GM19324 (cell line): ENCODE measurements around the gene NPAS3.
A peak's percentile ranks its signal among the peaks of the same experiment; 100 is the strongest.

Experiments used
- ATAC-seq: cut with Tn5 transposase; IDR thresholded peaks from one replicate; pipeline ENCODE4 v1.9.1; 2021; ENCODE audit warnings: mild to moderate bottlenecking, moderate library complexity; ENCODE audit not compliant: unreplicated experiment, low FRiP score

Gene NPAS3

DNA sequence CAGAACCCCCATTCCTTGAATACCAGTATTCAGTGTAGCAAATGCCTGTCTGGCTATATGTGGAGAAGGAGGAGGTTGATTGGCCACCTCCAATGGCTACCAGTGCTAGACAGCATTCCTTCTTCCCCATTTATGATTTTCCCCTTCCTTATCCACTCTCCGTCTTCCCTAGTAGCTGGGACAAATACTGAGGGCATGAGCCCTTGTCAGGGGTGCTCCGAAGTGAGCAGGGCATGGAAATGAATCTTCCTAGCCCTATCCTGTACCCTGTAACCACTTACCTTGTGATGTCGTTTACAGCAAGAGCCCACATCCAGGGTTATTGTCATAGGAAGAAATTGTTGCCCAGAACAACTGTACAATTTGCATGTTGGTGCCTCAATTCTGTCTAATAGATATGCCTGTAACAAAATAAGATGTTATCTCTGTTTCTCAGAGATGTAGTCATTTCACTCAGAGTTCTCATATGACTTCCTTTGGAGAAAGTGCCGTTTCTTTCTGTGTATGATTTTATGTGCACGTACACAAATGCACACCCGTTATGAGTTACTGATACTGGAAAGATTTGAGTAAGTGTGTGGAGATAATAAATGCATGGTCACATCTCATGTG lies 588.5 kb downstream of the NPAS3 start:
- ATAC-seq: no peak

GRCh38 chr14:33528655-33529054 lies 590.0 kb downstream of the NPAS3 start:
- no peak for ATAC-seq

DNA sequence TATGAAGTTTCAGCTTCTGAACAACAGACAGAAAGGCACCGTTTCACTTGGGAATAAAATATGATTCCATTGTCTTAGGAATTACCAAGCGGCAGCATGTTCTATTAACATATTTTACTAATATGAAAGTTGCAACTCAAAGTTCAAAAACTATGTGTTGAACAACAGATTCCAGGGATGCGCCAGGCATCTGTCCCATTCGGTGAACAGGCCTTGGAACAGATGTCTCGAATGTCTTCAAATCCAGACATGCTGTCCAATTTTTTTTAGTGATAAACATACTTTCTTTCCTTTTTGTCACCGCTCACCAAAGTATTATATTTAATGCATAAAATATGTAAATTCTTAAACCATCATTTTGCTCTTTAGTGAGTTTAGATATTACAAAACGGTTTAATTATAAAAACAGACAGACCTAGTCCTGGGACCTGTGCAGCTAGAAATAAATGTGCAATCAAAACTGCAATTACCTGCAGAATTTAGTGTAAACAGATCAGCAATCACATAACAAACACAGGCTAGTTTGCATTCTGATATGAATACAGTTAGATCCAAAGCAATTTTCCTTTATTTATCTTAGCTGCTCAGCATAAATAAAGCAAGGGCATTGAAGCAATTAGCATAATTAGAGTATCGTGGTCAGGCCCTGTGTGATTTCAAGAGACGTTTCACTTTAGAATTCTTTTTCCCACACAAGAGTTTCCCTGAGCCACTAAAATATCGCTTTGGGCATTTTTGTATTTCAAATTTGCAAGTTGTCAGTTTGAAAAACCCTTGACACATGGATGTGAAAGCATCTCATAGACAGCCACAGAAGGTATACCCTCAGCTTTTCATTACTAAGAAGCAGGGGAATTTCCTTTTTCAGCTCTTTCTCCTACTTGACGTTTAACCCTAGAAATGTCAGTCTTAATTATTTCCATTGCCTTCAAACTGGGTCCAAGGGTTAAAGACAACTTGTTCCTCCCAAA lies 591.4 kb downstream of the NPAS3 start:
- ATAC-seq: no peak

- no peak for ATAC-seq
Measured at GRCh38 chr14:33532553-33532952, 593.9 kb downstream of the NPAS3 start.

DNA sequence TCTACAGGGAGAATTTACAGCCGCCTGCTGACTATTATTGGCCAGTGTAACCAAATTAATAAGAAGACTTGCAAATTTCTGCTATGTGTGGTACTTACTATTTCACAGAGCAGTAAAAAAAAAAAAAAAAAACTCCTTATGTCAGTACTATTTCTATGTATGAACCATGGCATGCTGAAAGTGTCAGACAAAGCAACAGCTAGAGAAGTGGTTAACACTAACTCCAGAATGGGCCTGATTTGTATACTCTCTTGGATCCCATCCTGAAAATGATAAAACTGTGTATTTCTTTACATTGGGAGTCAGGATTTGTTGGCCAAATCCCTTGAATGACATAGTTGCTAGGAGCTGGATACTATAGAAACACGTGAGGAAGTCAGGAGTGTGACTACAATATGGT lies 595.4 kb downstream of the NPAS3 start:
- no peak for ATAC-seq

GRCh38 chr14:33534632-33535031 lies 596.0 kb downstream of the NPAS3 start:
- no peak for ATAC-seq

- ATAC-seq: no peak
Measured at GRCh38 chr14:33539918-33540357, 601.3 kb downstream of the NPAS3 start.

GRCh38 chr14:33541171-33541570 lies 602.5 kb downstream of the NPAS3 start:
- ATAC-seq: no peak

GRCh38 chr14:33542338-33543287 lies 603.9 kb downstream of the NPAS3 start:
- peak; percentile 56 for ATAC-seq

GRCh38 chr14:33545696-33546095 lies 607.0 kb downstream of the NPAS3 start:
- ATAC-seq: no peak

GRCh38 chr14:33548606-33549005 lies 609.9 kb downstream of the NPAS3 start:
- ATAC-seq: no peak

DNA sequence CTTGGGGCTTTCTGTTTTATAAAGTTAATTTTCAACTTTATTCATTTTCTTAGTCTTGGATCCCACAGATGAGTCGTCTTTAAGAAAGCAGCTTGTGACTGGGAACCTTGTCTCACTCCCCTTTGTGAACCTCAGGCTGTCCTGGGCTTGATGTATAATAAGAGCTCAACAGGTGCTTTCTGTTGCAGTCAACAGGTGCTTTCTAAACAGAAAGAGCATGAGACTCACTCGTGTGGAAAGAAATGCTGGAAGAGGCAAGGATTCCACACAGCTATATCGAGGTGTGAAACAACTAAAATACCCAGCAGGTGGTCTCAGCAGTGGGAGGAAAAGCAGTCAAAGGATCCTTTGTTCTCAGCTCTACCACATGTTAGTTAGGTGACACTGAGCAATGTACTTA lies 613.3 kb downstream of the NPAS3 start:
- no peak for ATAC-seq

DNA sequence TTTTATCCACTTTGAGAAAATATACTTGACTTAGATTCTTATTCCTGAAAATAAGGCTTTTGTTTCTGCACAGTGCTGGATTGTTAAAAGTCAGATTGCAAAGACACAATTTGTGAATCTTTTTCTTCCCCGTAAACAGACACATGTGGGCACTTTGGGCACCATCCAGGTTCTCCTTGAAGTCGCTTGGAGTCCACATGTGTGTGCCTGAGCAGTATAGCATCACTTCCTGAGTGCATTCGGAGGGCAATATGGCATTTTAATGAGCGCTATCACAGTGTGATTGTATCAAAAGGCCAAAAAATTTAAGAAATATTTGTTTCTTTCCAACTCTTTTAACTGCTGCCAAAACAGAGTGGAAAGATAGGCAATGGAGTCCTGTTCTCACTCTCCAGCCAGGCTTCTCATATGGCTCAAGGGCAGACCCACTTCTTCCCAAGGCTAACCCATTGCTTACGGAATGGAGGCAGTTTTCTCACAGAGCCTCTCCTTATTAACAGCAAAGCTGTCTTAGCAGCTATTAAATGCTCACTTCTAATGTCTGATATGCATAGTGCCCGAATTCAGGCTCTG lies 615.1 kb downstream of the NPAS3 start:
- no peak for ATAC-seq

- no peak for ATAC-seq
Measured at GRCh38 chr14:33554988-33555387, 616.3 kb downstream of the NPAS3 start.

- ATAC-seq: no peak
Measured at GRCh38 chr14:33555710-33556350, 617.2 kb downstream of the NPAS3 start.

DNA sequence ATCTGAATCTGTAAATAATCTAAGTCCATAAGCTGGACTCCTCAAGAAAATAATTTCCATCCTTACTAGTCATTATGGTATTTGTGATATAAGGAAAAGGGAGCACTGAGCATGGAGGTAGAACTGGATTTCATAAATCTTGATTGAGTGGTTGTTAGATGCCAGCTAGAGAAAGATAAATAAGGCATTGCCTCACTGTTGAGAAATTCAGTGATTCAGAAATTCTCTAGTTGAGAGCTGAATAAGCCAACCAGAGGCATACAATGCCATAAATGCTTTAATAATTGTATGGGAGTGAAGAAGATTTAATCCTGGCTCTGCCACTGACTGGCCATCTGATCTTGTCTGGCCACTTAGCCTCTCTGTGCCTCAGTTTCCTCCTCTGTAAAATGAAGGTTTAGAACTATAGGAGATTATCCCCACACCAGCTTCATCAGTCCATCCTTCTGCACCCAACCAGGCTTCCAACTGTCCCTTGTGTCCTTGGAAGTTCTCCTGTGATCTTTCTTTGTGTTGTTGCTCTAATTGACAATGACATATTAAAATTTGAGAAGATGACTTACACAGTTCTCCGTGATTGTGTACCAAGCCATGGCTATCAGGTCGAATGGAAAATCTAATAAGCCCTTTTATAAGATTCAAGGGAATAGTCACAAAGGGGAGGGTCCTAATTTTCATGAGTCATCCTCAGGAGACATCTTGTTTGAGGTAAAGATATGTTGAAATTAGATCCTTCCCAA lies 617.9 kb downstream of the NPAS3 start:
- ATAC-seq: no peak

GRCh38 chr14:33560718-33561431 lies 622.2 kb downstream of the NPAS3 start:
- no peak for ATAC-seq

GRCh38 chr14:33561488-33562175 lies 623.0 kb downstream of the NPAS3 start:
- no peak for ATAC-seq
